ENCODE results near the gene FILIP1.

DNA sequence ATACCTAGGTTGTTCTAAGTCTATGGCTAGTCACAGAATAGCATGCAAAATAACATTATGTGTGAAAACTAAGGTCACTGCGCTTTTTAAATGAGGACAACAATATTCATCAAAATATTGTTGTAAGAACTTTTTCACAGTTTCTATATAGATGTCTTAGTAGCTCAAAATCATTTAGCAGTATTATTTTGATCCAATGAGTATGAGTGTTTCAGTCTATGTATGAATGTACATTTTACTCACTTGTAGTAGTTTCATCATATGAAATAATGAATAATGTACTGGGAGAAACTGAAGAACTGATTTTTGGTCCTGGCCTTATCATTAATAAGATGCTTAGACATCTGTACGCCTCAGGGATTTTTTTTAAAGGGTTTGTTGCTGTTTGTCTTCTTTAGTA is 192.5 kb downstream of the FILIP1 start:
- TF ChIP-seq, protein P1, sequence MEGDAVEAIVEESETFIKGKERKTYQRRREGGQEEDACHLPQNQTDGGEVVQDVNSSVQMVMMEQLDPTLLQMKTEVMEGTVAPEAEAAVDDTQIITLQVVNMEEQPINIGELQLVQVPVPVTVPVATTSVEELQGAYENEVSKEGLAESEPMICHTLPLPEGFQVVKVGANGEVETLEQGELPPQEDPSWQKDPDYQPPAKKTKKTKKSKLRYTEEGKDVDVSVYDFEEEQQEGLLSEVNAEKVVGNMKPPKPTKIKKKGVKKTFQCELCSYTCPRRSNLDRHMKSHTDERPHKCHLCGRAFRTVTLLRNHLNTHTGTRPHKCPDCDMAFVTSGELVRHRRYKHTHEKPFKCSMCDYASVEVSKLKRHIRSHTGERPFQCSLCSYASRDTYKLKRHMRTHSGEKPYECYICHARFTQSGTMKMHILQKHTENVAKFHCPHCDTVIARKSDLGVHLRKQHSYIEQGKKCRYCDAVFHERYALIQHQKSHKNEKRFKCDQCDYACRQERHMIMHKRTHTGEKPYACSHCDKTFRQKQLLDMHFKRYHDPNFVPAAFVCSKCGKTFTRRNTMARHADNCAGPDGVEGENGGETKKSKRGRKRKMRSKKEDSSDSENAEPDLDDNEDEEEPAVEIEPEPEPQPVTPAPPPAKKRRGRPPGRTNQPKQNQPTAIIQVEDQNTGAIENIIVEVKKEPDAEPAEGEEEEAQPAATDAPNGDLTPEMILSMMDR (IDR thresholded peaks at IDR 0.05): no peak
- no peak for TF ChIP-seq POLR2A (IDR thresholded peaks at IDR 0.05)
